ACC112 (cell line): ENCODE data around the gene DONSON.

ENCODE experiments used
- H2AFZ ChIP-seq: fragments of 200-600 bp; sonication (generic); one replicate; pipeline ENCODE4 v1.6.0; 2017; ENCODE audit warnings: antibody characterized with exemption, low read length; ENCODE audit not compliant: unreplicated experiment
- H3K27ac ChIP-seq: fragments of 200-600 bp; sonication (generic); 2 replicates; pipeline ENCODE4 v1.5.1; 2014; ENCODE audit warnings: low read depth, mild to moderate bottlenecking, antibody characterized with exemption, low read length, moderate library complexity
- H3K27me3 ChIP-seq: fragments of 200-600 bp; sonication (generic); 2 replicates; pipeline ENCODE4 v1.6.1; 2014; ENCODE audit warnings: mild to moderate bottlenecking, antibody characterized with exemption, low read length, moderate library complexity, mixed read lengths; ENCODE audit not compliant: insufficient read depth
- H3K36me3 ChIP-seq: fragments of 200-600 bp; sonication (generic); 2 replicates; pipeline ENCODE4 v1.6.1; 2016; ENCODE audit warnings: mild to moderate bottlenecking, antibody characterized with exemption, low read length, moderate library complexity, mixed read lengths; ENCODE audit not compliant: insufficient read depth
- H3K4me1 ChIP-seq: fragments of 200-600 bp; sonication (generic); one replicate; pipeline ENCODE4 v1.6.1; 2016; ENCODE audit warnings: low read length, mixed read lengths; ENCODE audit not compliant: insufficient read depth, unreplicated experiment, control insufficient read depth
- H3K4me3 ChIP-seq: fragments of 200-600 bp; sonication (generic); 2 replicates; pipeline ENCODE4 v1.5.1; 2014; ENCODE audit warnings: mild to moderate bottlenecking, low read depth, low read length
- H3K79me2 ChIP-seq: fragments of 200-600 bp; sonication (generic); one replicate; pipeline ENCODE4 v1.6.0; 2016; ENCODE audit warnings: low read length; ENCODE audit not compliant: control insufficient read depth, unreplicated experiment, insufficient read depth

DONSON gene

DNA sequence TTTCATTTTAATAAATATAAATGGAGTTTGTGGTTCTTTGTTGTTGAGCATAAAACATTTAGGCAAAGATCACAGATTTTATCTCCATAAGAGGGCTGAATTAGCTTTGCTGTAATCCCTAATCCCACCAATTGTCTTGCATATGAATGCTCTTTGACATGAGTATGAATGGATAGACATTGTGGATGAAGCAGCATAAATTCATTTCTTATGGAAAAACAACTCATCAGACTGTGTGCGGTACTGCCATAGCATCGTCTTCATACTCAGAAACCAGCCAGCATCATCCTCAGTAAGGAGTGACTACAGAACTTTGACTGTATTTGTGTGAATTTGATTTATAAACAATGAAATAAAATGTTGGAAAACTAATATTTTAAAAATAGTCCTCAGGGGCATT is 26.1 kb downstream of the DONSON start:
- H3K4me3 ChIP-seq, result no peak overlapping the region
- H3K27me3 ChIP-seq, result no peaks in the 10 kb centered on the region
- peaks cover 57% of the 10 kb centered on the region for H3K36me3 ChIP-seq
- H3K4me1 ChIP-seq, result no peaks in the 10 kb centered on the region
- peaks cover 68% of the 10 kb centered on the region for H3K79me2 ChIP-seq
- H3K27ac ChIP-seq, result no peak overlapping the region
- H2AFZ ChIP-seq, result no peak overlapping the region

- Histone ChIP-seq H3K27me3 (no peaks in the 10 kb centered on the region), H2AFZ (no peak overlapping the region), H3K4me1 (no peaks in the 10 kb centered on the region), H3K4me3 (no peak overlapping the region), H3K79me2 (peaks cover 77% of the 10 kb centered on the region), H3K27ac (no peak overlapping the region), H3K36me3 (peaks cover 58% of the 10 kb centered on the region)
Measured at GRCh38 chr21:33561373-33561772, 27.1 kb downstream of the DONSON start.

DNA sequence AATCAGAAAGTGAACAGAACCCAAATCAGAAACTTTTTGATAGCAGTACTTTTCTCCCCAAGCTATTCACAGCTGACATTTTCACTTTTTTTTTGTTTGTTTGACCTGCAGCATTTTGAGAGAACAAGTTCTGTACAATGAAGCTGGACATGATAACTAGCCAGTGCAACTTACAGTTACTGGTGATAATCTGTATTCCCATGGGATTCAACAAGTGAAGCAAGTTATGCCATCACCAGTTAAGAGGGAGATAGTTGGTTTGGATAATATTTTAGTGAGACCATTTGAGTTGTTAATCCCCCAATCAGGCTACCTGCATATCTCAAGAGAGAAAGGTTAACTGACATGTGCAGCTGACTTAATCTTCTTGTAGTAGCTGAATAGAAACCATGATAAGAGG is 27.5 kb downstream of the DONSON start:
- Histone ChIP-seq H3K27ac (no peak overlapping the region), H3K4me1 (no peaks in the 10 kb centered on the region), H3K36me3 (peaks cover 61% of the 10 kb centered on the region), H3K27me3 (no peaks in the 10 kb centered on the region), H3K79me2 (peaks cover 81% of the 10 kb centered on the region), H2AFZ (no peak overlapping the region), H3K4me3 (no peak overlapping the region)

- Histone ChIP-seq H3K79me2 (peaks cover 85% of the 10 kb centered on the region), H3K4me3 (no peak overlapping the region), H2AFZ (no peak overlapping the region), H3K4me1 (no peaks in the 10 kb centered on the region), H3K36me3 (peaks cover 67% of the 10 kb centered on the region), H3K27me3 (no peaks in the 10 kb centered on the region), H3K27ac (no peak overlapping the region)
Measured at GRCh38 chr21:33559813-33560212, 28.7 kb downstream of the DONSON start.

GRCh38 chr21:33558777-33559421 is 29.6 kb downstream of the DONSON start:
- H3K27ac ChIP-seq, result no peak overlapping the region
- peaks cover 73% of the 10 kb centered on the region for H3K36me3 ChIP-seq
- H2AFZ ChIP-seq, result no peak overlapping the region
- H3K27me3 ChIP-seq, result no peaks in the 10 kb centered on the region
- no peak overlapping the region for H3K4me3 ChIP-seq
- H3K79me2 ChIP-seq, result peaks cover 88% of the 10 kb centered on the region
- H3K4me1 ChIP-seq, result no peaks in the 10 kb centered on the region

GRCh38 chr21:33557447-33557846 is 31.0 kb downstream of the DONSON start:
- Histone ChIP-seq H2AFZ (no peak overlapping the region), H3K79me2 (peaks cover 93% of the 10 kb centered on the region), H3K27ac (no peak overlapping the region), H3K36me3 (peaks cover 83% of the 10 kb centered on the region), H3K27me3 (no peaks in the 10 kb centered on the region), H3K4me3 (no peak overlapping the region), H3K4me1 (no peaks in the 10 kb centered on the region)

- peaks cover 91% of the 10 kb centered on the region for H3K36me3 ChIP-seq
- H3K4me1 ChIP-seq, result no peaks in the 10 kb centered on the region
- H3K79me2 ChIP-seq, result peaks cover 97% of the 10 kb centered on the region
- no peaks in the 10 kb centered on the region for H3K27me3 ChIP-seq
- H3K4me3 ChIP-seq, result no peak overlapping the region
- no peak overlapping the region for H2AFZ ChIP-seq
- H3K27ac ChIP-seq, result no peak overlapping the region
Measured at GRCh38 chr21:33554982-33555344, 33.5 kb downstream of the DONSON start.

DNA sequence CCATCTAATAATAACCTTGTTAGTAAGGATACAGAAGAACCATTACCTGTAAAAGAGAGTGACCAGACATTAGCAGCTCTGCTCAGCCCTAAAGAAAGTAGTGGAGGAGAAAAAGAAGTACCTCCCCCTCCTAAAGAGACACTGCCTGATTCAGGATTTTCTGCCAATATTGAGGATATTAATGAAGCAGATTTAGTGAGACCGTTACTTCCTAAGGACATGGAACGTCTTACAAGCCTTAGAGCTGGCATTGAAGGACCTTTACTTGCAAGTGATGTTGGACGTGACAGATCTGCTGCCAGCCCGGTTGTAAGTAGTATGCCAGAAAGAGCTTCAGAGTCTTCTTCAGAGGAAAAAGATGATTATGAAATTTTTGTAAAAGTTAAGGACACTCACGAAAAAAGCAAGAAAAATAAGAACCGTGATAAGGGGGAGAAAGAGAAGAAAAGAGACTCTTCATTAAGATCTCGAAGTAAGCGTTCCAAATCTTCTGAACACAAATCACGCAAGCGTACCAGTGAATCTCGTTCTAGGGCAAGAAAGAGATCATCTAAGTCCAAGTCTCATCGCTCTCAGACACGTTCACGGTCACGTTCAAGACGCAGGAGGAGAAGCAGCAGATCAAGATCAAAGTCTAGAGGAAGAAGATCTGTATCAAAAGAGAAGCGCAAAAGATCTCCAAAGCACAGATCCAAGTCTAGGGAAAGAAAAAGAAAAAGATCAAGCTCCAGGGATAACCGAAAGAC is 34.1 kb downstream of the DONSON start:
- H3K36me3 ChIP-seq, result peaks cover 91% of the 10 kb centered on the region

GRCh38 chr21:33552999-33553598 is 35.4 kb downstream of the DONSON start:
- H3K27ac ChIP-seq, result no peak overlapping the region
- no peaks in the 10 kb centered on the region for H3K4me1 ChIP-seq
- H3K4me3 ChIP-seq, result no peak overlapping the region
- no peaks in the 10 kb centered on the region for H3K27me3 ChIP-seq
- H3K79me2 ChIP-seq, result peaks cover 98% of the 10 kb centered on the region
- peaks cover 90% of the 10 kb centered on the region for H3K36me3 ChIP-seq
- H2AFZ ChIP-seq, result no peak overlapping the region

More for the DNA sequence above, 34.1 kb downstream of the DONSON start:
- H3K4me3 ChIP-seq, result no peak overlapping the region
- peaks cover 97% of the 10 kb centered on the region for H3K79me2 ChIP-seq
- no peak overlapping the region for H3K27ac ChIP-seq
- H3K27me3 ChIP-seq, result no peaks in the 10 kb centered on the region
- no peak overlapping the region for H2AFZ ChIP-seq
- no peaks in the 10 kb centered on the region for H3K4me1 ChIP-seq

- Histone ChIP-seq H3K27me3 (no peaks in the 10 kb centered on the region), H3K4me3 (no peak overlapping the region), H3K79me2 (peaks cover 97% of the 10 kb centered on the region)
Measured at GRCh38 chr21:33552093-33552998, 36.1 kb downstream of the DONSON start.

More at GRCh38 chr21:33552093-33552998, 36.1 kb downstream of the DONSON start:
- Histone ChIP-seq H3K4me1 (no peaks in the 10 kb centered on the region), H3K27ac (no peak overlapping the region), H3K36me3 (peaks cover 88% of the 10 kb centered on the region), H2AFZ (no peak overlapping the region)
